HEK293 (cell line): ENCODE results near the gene KIAA1671.
A peak's percentile ranks its signal among the peaks of the same experiment; 100 is the strongest.

Source experiments
- CTCF ChIA-PET: fragments of 350-600 bp; formaldehyde crosslinking; extraction: SDS; loops from one replicate; lab custom pipeline; 2021; ENCODE audit warnings: antibody characterized with exemption; lab: Yijun Ruan, JAX
- POLR2A ChIA-PET: fragments of 300-600 bp; formaldehyde crosslinking; extraction: SDS; loops from one replicate; lab custom pipeline; 2020; ENCODE audit warnings: antibody characterized with exemption, inconsistent platforms; lab: Yijun Ruan, JAX
- H3K27ac ChIP-seq: fragments of 200-500 bp; sonication (Bioruptor generic); 2 replicates; pipeline ENCODE4 v1.5.1; 2014; ENCODE audit warnings: low read depth, low read length, control low read depth, inconsistent platforms; ENCODE audit errors: extremely low read depth
- H3K36me3 ChIP-seq, 2 experiments: fragments of 200-500 bp in 1 of 2; sonication (Bioruptor generic) in 1 of 2; 1 replicate in 1 of 2; 2 replicates in 1 of 2; pipeline ENCODE4 v1.5.1; 2014 to 2017; ENCODE audit warnings: inconsistent platforms in 2 of 2, low read length in 2 of 2; ENCODE audit not compliant: control insufficient read depth in 2 of 2, insufficient read depth in 1 of 2
- H3K4me1 ChIP-seq: fragments of 200-500 bp; sonication (Bioruptor generic); 2 replicates; pipeline ENCODE4 v1.5.1; 2014; ENCODE audit warnings: mild to moderate bottlenecking, low read length, inconsistent platforms; ENCODE audit not compliant: control insufficient read depth, insufficient read depth
- H3K4me3 ChIP-seq: 2 replicates; pipeline ENCODE4 v1.5.1; 2011; ENCODE audit warnings: low read depth, mild to moderate bottlenecking, control low read depth, low read length, moderate library complexity
- H3K9me3 ChIP-seq: fragments of 200-500 bp; sonication (Bioruptor generic); 2 replicates; pipeline ENCODE4 v1.5.1; 2014; ENCODE audit warnings: low read depth, low read length, inconsistent platforms; ENCODE audit not compliant: control insufficient read depth, insufficient read depth
- MZF1 ChIP-seq: fragments of 450-650 bp; formaldehyde crosslinking; IDR thresholded peaks from 2 replicates; pipeline ENCODE4 v1.5.1; 2017; ENCODE audit warnings: missing biosample characterization, missing genetic modification characterization, borderline replicate concordance
- ZBTB11 ChIP-seq: fragments of 450-650 bp; formaldehyde crosslinking; conservative IDR thresholded peaks from 2 replicates; pipeline ENCODE4 v1.5.1; 2016; ENCODE audit warnings: low read depth, missing biosample characterization, missing genetic modification characterization
- ZIC2 ChIP-seq: fragments of 450-650 bp; formaldehyde crosslinking; IDR thresholded peaks from 2 replicates; pipeline ENCODE4 v1.5.1; 2016; ENCODE audit warnings: missing biosample characterization, missing genetic modification characterization
- ZNF169 ChIP-seq: fragments of 450-650 bp; formaldehyde crosslinking; IDR thresholded peaks from 2 replicates; pipeline ENCODE4 v1.5.1; 2016; ENCODE audit warnings: missing biosample characterization, missing genetic modification characterization
- ZNF2 ChIP-seq: fragments of 450-650 bp; formaldehyde crosslinking; IDR thresholded peaks from 2 replicates; pipeline ENCODE4 v1.5.1; 2016; ENCODE audit warnings: missing biosample characterization, missing genetic modification characterization
- ZNF266 ChIP-seq: fragments of 450-650 bp; formaldehyde crosslinking; IDR thresholded peaks from 2 replicates; pipeline ENCODE4 v1.5.1; 2016; ENCODE audit warnings: missing biosample characterization, missing genetic modification characterization, low read depth
- ZNF354C ChIP-seq: fragments of 450-650 bp; formaldehyde crosslinking; IDR thresholded peaks from 2 replicates; pipeline ENCODE4 v1.5.1; 2016; ENCODE audit warnings: missing biosample characterization, missing genetic modification characterization, low read depth, borderline replicate concordance
- ZNF416 ChIP-seq: fragments of 450-650 bp; formaldehyde crosslinking; IDR thresholded peaks from 2 replicates; pipeline ENCODE4 v1.5.1; 2016; ENCODE audit warnings: missing biosample characterization, missing genetic modification characterization
- ZNF530 ChIP-seq: fragments of 450-650 bp; formaldehyde crosslinking; IDR thresholded peaks from 2 replicates; pipeline ENCODE4 v1.5.1; 2016; ENCODE audit warnings: low read depth, missing biosample characterization, missing genetic modification characterization
- ZNF571 ChIP-seq: fragments of 450-650 bp; formaldehyde crosslinking; IDR thresholded peaks from 2 replicates; pipeline ENCODE4 v1.5.0; 2017; ENCODE audit warnings: missing biosample characterization, missing genetic modification characterization
- ZNF664 ChIP-seq: fragments of 450-650 bp; formaldehyde crosslinking; IDR thresholded peaks from 2 replicates; pipeline ENCODE4 v1.5.1; 2016; ENCODE audit warnings: missing biosample characterization, missing genetic modification characterization
- ZNF670 ChIP-seq: fragments of 450-650 bp; formaldehyde crosslinking; IDR thresholded peaks from 2 replicates; pipeline ENCODE4 v1.5.1; 2016; ENCODE audit warnings: missing biosample characterization, missing genetic modification characterization, low read depth
- ZXDB ChIP-seq: fragments of 450-650 bp; formaldehyde crosslinking; IDR thresholded peaks from 2 replicates; pipeline ENCODE4 v1.5.1; 2016; ENCODE audit warnings: missing biosample characterization, missing genetic modification characterization
- TF ChIP-seq, protein P1 (sequence below): fragments of 450-650 bp; formaldehyde crosslinking; IDR thresholded peaks from 2 replicates; pipeline ENCODE4 v1.5.1; 2016; ENCODE audit warnings: missing biosample characterization, missing genetic modification characterization

Gene KIAA1671

GRCh38 chr22:25085156-25085555 is 132.6 kb downstream of the KIAA1671 start (continued):
- TF ChIP-seq ZNF169 (tag by site-specific recombination): no peak
- TF ChIP-seq ZNF2: no peak
- no peak for TF ChIP-seq ZNF354C (tag by site-specific recombination)
- TF ChIP-seq ZIC2 (tag by site-specific recombination): no peak
- no peak for TF ChIP-seq ZNF530 (tag by site-specific recombination)
- TF ChIP-seq MZF1 (tag by site-specific recombination): no peak
- no peak for TF ChIP-seq ZNF670 (tag by site-specific recombination)

- POLR2A ChIA-PET: no interaction called here
- Histone ChIP-seq H3K4me3 (no peak overlapping the region), H3K36me3 (no peaks in the 10 kb centered on the region), H3K4me1 (no peaks in the 10 kb centered on the region), H3K27ac (no peak overlapping the region), H3K9me3 (no peaks in the 10 kb centered on the region)
- TF ChIP-seq ZNF664 (peak; percentile 47; the same call in 1 of the 2 replicates), ZNF571 (tag by site-specific recombination) (no peak), ZXDB (tag by site-specific recombination) (no peak), ZNF266 (tag by site-specific recombination) (no peak), ZNF416 (tag by site-specific recombination) (no peak), ZBTB11 (no peak)
- CTCF ChIA-PET: interaction anchor here (0.6 kb wide), 2 partner anchors 283 kb away, joined by 4 to 5 read pairs; no protein-coding TSS in a partner anchor
Observed at GRCh38 chr22:25085930-25086901, 133.7 kb downstream of the KIAA1671 start.

GRCh38 chr22:25086902-25087282 is 134.4 kb downstream of the KIAA1671 start:
- no peaks in the 10 kb centered on the region for H3K4me1 ChIP-seq
- no peaks in the 10 kb centered on the region for H3K36me3 ChIP-seq
- TF ChIP-seq, protein P1, sequence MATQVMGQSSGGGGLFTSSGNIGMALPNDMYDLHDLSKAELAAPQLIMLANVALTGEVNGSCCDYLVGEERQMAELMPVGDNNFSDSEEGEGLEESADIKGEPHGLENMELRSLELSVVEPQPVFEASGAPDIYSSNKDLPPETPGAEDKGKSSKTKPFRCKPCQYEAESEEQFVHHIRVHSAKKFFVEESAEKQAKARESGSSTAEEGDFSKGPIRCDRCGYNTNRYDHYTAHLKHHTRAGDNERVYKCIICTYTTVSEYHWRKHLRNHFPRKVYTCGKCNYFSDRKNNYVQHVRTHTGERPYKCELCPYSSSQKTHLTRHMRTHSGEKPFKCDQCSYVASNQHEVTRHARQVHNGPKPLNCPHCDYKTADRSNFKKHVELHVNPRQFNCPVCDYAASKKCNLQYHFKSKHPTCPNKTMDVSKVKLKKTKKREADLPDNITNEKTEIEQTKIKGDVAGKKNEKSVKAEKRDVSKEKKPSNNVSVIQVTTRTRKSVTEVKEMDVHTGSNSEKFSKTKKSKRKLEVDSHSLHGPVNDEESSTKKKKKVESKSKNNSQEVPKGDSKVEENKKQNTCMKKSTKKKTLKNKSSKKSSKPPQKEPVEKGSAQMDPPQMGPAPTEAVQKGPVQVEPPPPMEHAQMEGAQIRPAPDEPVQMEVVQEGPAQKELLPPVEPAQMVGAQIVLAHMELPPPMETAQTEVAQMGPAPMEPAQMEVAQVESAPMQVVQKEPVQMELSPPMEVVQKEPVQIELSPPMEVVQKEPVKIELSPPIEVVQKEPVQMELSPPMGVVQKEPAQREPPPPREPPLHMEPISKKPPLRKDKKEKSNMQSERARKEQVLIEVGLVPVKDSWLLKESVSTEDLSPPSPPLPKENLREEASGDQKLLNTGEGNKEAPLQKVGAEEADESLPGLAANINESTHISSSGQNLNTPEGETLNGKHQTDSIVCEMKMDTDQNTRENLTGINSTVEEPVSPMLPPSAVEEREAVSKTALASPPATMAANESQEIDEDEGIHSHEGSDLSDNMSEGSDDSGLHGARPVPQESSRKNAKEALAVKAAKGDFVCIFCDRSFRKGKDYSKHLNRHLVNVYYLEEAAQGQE (tag by site-specific recombination): no peak
- H3K9me3 ChIP-seq: no peaks in the 10 kb centered on the region
- no peak overlapping the region for H3K4me3 ChIP-seq
- no peak overlapping the region for H3K27ac ChIP-seq
- CTCF ChIA-PET: interaction anchor here (0.6 kb wide), 1 partner anchor 284 kb away, joined by 5 read pairs; no protein-coding TSS in a partner anchor
- POLR2A ChIA-PET: interaction anchor here (0.6 kb wide), 1 partner anchor 24 kb away, joined by 3 read pairs; no protein-coding TSS in a partner anchor
